Measurements from ENCODE around the gene CLN5.
"Not testable (repeated sequence)": the region's sequence is repeated elsewhere in the genome, so short reads cannot be mapped to it uniquely, and the experiment has no call there.

CLN5 gene

DNA sequence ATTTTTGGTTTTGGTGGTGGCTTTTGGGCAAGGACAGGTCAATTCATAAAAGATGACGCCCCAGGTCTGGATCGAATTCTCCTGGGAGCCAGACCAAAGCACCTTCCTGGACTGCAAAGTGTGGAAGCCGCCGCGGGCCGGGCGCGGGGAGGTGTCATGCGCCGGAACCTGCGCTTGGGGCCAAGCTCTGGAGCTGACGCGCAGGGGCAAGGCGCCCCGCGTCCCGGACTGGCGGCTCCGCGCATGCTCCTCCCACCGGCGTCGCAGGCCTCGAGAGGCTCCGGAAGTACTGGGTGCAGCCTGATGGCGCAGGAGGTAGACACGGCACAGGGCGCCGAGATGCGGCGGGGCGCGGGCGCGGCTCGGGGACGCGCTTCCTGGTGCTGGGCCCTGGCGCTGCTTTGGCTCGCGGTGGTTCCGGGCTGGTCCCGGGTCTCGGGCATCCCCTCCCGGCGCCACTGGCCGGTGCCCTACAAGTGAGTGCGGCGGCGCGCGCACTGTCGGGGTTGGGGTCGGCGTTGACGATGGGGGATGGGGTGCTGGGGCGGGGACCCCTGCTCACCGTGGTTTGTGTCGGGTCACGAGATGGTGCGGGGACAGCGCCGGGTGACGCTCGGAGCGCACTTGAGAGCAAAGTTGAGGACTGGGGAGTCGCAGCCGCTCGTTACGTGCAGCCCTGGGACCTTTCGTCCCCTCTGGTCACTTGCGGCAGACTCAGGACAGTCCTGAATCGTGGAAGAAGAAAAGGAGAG lies at the start of gene CLN5:
TSS of gene CLN5 (plus strand) at position 286 of the 752 bp plus-strand sequence. CDS start at position 304, 18 bp downstream.
- DNase-seq (ENCODE audit: low spot score): peak; percentile 92

DNA sequence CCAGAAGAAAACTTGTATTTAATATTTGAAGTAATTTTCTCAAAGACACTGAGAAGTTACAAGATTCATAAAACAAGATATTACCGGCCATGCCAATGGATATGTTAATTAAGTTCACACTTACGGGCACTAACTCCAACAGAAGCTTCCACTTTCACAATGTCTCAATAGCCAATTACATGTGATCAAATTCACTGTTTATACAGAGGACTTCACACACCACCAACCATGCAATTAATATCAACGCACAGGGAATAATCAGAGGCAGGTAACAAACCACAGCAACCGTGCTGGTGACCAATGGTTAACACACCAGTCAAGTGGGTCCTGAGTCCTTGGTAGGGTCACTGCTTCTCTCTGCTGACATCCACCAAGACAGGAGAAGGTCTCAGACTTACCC lies 49.5 kb upstream of the CLN5 start:
- DNase-seq (ENCODE audit: low spot score): no peak

DNA sequence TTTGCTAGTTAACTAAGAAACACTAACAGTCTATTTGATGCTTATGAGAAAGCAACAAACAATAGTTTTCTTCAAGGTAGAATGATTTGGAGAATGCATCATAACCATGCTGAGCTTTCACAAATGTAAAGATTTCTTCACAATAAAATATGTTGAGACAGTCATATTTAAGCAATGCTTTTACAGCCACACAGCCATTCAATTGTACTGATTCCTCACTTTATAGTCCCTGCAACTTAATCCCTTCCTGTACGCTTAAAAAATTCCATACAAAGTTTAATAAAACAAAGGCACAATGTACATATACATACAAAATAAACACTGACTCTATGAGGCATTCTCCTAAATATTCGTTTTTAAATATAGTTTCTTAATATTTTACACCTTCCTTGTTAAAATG lies 48.2 kb upstream of the CLN5 start:
- DNase-seq (ENCODE audit: low spot score): no peak

DNA sequence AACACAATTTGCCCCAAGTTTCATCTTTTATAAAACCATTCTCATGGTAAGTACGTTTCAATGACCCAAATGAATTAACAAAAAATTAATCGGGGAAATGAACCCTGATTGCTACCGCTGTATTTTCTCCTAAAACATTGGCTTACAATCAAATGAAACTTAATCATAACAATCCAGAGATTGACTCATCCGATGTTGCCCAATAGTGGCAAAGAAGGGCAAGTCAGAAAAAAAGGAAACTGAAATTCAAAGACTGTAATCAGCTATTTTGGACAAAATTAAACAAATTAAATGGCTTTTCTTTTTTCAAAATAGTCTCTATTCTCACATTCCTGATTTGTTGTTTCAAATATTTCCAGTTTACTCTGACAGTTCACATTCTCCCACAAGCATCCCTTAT lies 47.4 kb upstream of the CLN5 start:
- DNase-seq (ENCODE audit: low spot score): no peak

DNA sequence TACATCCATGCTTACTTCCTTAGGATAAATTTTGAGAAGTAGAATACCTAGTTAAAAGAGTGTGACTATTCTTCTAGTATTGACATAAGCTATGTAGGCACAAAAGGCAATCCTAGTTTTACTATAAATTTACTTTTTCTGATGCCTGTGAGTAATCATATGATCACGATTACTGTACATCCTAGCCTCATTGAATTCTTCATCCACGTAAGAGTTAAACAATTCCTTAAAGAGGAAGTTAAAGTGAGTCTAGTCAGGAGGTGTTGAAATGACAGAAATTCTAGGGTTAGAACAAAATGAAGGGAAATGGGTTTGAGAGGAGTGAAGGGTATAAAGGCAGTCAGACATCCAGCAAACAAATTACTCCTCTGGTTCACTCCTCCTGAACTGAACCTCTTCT lies 43.7 kb upstream of the CLN5 start, which contains the start of gene ACOD1:
TSS of gene ACOD1 (plus strand) at position 363 of the 400 bp plus-strand sequence. CDS start 48 bp downstream, outside the sequence.
- no peak for DNase-seq (ENCODE audit: low spot score)

DNA sequence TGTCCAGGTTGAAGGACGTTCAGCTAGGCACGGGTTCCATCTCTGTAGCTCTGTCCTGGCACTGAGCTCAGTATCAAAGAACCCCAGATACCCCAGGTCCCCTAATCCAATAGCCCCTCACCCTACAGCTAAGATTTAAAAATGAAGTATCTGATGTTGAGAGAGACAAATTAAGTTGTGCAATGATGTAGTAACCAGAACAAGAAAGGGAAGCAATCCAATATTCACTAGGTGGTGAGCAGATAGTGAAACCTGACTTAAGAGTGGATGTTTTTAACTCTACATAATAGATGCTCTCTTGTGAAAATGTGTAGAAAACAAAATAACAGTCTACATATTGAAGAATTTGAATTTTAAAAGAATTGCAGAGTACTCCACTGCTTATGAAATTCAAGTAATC lies 41.8 kb upstream of the CLN5 start:
- DNase-seq (ENCODE audit: low spot score): no peak

DNA sequence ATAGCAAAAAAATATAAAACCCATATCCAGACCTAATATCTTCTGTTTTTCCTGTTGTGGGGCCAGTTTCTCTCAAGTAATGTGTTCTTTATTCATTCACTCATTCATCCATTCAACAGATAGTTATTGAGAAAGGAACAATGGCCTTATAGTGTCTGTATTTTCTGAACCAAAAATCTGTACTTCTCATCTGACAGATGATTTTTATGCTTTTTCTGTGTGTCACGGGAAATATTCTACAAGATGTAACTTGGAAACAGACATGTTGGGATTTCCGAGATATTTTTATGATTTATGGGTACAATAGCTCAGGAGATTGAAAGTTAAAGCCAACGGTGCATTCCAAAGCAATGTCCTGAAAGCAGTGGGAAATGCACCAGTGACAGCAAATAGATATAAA lies 37.9 kb upstream of the CLN5 start:
- no peak for DNase-seq (ENCODE audit: low spot score)

DNA sequence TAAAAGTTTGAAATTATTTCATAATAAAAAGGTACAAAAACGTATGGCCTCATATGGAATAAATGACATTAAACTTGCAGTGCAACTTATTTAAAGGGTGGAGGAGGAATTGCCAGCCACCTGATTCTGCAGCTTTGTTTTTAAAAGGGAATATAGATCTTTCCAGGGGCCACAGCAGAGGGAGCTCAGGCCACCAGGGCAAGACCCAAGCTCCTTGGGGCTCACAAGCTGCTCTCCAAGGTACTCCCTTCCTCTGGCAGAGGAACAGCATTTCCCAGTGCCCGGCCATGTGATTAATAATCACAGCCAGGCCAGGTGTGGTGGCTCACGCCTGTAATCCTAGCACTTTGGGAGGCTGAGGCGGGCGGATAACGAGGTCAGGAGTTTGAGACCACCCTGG lies 37.3 kb upstream of the CLN5 start:
- no peak for DNase-seq (ENCODE audit: low spot score)

DNA sequence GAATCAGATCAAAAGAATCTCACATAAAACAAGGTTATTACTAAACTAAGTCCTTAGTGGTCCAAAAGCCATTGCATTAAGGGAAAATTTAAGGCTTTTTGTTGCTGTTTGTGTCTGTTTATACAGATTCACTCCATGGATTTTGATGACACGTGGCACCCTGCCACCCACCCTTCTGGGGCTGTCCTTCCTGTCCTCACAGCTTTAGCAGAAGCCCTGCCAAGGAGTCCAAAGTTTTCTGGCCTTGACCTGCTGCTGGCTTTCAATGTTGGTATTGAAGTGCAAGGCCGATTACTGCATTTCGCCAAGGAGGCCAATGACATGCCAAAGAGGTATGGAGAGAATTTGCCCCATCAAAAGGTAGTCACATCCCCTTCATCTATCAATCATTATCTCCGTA lies 36.7 kb upstream of the CLN5 start:
- DNase-seq (ENCODE audit: low spot score): no peak

DNA sequence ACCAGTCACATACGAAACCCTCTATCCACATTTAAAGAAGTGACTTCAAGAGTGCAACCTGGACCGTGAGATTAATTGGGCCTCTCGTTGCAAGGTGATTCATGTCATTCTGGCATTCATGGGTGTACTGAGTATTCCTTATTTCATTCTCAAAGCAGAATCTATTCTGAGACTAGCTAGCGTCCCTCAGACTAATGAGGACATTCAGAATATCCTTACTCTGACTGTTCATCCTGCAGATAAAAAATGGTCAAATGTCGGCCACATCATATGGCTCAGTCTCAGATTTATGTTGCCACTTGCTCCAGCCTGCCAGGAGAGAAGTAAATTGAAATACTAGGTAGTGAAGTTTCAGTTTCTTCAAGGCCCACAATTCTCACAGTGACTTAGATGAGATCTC lies 36.2 kb upstream of the CLN5 start:
- no peak for DNase-seq (ENCODE audit: low spot score)

DNA sequence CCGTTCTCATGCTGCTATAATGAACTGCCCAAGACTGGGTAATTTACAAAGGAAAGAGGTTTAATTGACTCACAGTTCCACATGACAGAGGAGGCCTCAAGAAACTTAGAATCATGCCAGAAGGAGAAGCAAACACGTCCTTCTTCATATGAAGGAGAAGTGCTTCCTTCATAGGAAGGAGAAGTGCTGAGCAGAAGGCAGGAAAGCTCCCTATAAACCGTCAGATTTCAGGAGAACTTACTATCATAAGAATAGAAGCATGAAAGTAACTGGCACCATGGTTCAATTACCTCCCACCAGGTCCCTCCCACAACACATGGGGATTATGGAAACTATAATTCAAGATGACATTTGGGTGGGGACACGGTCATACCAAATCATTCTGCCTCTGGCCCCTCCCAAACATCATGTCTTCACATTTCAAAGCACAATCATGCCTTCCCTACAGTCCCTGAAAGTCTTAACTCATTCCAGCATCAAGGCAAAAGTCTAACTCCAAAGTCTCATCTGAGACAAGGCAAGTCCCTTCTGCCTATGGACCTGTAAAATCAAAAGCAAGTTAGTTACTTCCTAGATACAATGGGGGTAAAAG lies 32.9 kb upstream of the CLN5 start:
- DNase-seq (ENCODE audit: low spot score): no peak

DNA sequence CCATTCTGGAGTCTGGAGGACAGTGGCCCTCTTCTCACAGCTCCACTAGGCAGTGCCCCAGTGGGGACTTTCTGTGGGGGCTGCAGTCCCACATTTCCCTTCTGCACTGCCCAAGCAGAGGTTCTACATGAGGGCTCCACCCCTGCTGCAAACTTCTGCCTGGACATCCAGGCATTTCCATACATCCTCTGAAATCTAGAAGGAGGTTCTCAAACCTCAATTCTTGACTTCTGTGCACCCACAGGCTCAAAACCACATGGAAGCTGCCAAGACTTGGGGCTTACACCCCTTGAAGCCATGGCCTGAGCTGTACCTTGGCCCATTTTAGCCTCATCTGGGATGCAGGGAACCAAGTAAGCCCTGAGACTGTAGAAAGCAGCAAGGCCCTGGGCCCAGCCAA lies 32.1 kb upstream of the CLN5 start:
- DNase-seq (ENCODE audit: low spot score): not testable (repeated sequence)

DNA sequence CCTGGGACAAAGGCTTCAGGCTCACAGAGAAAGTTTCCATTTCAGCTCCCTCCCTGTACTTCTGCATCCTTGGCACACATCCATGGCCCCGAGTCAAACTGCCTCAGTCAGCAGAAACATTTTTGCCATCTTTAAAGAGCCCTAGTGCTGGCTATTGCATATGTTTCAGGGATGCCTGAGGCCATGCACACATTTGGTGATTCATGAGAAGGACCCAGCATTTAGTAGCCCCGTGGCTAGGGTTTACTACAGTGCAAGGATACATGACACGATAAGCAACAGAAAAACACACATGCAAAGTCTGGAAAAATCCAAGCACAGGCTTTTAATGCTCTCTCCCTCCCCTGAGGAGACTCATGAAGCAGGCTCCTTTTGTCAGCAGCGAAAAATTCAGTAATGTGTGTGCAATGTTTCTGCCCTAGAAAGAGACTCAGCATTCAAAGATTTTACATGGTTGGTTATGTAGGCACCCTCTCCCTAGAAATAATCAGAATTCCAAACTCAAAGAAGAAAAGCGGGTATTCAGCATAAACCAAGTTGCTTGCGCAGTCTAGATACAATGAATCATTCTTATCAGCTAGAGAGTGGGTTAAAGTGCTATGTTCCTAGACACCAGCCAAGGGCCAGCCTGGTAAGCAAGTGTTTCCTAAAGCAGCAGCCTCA lies 26.0 kb upstream of the CLN5 start:
- peak; percentile 80 for DNase-seq (ENCODE audit: low spot score)

DNA sequence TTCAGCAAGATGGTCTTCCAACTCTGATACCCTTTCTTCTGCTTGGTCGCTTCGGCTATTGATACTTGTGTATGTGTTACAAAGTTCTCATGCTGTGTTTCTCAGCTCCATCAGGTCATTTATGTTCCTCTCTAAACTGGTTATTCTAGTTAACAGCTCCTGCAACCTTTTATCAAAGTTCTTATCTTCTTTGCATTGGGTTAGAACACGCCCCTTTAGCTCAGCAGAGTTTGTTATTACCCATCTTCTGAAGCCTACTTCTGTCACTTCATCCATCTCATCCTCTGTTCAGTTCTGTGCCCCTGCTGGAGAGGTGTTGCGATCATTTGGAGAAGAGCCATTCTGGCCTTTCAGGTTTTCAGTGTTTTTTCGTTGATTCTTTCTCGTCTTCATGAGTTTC lies 24.9 kb upstream of the CLN5 start:
- no peak for DNase-seq (ENCODE audit: low spot score)

DNA sequence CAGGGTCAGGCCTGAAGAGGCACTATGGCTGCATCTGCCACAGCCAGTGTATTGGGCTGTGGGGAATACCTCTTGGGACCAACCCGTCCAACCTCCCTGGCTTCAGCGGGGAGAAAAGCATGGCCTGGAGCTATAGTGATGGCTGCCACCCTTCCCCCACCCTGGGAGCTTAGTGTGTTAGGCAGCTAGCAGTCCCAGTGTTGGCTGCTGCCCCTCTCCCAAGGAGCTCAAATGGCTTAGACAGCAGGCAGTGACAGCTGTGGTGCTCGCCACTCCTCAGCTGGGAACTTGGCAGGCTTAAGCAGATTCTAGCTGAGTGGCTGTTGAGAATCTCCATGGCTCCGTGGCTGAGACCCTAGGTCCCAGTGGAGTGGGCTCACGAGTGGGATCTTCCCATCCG lies 23.8 kb upstream of the CLN5 start:
- DNase-seq (ENCODE audit: low spot score): no peak

DNA sequence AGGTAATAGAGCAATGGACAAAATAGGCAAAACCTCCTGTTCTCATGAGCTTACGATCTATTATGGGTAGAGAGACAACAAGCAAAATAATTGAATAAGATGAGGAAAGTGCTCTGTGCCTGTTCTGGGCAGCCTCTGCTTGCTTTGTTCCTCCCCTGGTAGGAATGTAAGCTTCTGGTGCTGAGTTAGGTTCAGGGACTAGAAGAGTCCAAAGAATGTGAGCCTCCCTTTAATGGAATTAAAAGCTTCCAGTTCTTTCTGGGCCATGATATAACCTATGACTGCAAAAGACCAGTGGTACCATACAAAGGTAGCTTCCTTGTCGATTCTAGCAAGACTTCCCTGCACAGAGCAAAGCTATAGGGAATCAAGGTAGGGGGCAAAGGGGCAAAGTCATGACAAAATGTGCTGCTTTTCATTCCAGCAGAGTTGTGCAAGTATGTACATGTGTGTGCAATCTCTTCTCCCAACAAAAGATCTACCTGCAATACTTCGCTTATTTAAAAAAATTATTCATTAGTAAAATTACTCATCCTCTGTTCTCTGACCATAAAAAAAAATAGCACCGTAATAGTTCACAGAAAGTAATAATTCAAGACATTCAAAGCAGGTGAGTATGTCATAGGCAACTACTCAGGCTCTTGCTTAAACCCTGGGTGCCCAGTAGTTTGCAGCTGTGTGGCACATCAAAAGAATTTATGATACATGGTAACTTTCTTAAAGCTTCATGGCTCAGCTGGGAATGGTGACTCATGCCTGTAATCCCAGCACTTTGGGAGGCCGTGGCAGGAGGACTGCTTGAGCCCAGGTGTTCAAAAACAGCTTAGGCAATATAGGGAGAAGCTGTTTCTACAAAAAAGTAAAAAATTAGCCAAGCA lies 22.2 kb upstream of the CLN5 start:
- no peak for DNase-seq (ENCODE audit: low spot score)

DNA sequence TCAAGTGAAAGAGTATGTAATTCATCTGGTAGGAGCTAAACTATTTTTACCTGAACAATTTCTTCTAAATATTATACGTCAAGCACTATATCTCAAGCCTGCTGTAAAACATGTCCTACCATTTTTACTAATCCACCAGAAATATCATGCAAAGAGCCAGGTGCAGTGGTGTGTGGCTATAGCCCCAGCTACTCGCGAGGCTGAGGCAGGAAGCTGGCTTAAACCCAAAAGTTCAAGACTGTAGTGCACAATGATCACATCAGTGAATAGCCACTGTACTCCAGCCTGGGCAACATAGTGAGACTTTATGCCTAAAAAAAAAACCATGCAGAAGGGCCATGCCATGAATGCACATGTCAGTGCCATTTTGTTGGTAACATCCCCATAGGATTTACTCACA lies 20.7 kb upstream of the CLN5 start:
- no peak for DNase-seq (ENCODE audit: low spot score)

DNA sequence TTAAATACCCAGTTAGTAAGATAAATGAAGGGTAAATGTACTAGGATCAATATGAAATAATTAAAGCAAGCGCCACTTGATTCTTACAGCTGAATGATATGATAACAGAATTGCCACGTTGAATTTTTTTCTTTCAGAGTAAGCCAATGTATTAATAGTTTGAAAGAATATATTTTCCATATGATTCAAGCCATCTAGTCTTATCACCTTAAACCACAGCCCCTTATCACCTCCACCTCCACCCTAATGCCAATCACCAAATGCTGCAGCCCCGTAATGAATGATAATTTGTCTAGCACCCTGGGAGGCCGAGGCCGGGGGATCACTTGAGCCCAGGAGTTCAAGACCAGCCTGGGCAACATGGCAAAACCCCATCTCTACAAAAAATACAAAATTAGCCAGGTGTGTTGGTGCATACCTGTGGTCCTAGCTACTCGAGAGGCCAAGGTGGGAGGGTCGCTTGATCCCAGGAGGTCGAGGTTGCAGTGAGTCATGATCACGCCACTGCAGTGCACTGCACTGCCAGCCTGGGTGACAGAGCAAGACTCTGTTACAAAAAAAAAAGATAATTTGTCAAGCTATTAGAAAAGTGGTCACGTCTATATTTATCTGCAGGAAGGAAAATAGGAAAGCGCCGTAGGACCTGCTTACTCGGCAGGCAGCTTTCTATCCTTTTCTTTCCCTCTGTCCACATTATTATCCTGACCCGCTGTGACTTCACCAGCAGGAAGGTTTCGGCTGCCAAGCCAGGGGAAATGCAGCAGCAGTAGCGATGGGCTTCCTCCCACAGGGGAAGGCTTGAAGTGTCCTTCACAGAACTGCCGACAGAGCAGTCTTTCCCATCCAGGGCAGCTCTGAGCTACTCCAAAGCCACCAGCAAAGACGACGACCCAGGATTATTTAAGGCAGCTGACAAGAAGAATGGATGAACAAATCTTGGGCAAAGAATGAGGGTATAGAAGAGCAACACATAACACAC lies 19.7 kb upstream of the CLN5 start:
- no peak for DNase-seq (ENCODE audit: low spot score)

DNA sequence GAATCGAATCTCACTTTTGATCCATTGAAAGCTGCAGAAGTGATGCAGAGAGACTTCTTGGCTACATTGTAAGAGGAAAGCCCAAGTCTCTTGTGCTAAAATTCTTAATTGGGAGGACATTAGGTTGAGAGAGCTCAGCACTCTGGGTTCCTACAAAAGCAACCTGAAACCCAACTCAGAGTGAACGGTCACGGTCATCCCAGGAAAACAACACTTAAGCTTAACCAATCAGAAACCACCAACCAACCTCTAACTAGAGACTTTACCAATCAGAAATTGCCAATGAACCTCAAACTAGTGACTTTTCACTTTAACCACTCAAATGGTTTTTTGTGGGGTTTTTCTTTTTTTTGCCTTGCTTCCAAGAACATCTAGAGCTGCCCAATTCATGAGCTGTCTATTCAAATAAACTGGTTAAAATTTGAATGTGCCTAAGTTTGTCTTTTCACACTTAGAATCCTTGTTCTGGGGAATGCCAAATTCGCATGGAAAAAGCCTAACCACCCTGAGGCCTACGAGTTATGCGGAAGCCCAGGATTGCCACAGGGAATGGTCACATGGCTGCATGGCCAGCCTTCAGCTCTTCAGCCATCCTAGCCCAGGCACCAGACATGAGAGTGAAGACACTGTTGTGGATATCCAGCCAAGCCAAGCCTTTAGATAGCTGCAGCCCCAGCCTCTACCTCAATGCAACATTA lies 17.8 kb upstream of the CLN5 start:
- DNase-seq (ENCODE audit: low spot score): no peak

DNA sequence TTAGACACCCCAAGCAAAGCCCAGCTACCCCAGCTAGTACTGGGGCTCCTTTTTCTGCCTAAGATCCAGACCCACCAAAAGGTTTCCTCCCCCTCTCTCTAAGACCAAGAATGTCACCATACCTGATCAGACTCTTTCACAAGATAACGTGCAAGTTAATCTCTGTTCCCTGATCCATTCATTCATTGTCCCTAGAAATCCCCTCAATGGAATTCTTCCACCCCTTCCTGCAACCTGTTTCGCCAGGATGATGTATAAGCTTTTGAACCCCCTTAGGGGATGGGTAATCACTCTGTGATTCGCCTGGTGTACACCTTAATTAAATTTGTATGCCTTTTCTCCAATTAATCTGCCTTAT lies 17.3 kb upstream of the CLN5 start:
- no peak for DNase-seq (ENCODE audit: low spot score)

DNA sequence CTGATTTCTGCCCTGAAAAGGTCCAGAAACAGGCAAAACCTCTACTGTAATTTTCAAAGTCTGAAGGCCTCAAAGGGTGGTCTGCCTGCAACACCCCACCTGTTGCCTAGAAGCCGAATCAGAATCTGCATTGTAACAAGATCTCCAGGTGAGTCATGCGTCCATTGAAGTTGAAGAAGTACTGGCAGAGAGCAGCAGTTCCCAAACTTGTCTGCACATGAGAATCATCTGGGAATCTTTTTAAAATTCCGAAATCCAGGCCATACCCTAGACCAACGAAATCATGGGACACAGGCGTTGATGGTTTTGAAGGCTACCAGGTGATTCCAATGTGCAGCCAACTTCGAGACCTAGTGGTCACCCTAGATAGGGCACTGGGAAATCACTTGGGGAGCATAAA lies 16.0 kb upstream of the CLN5 start:
- no peak for DNase-seq (ENCODE audit: low spot score)

All from left forelimb (tissue), 1 donor.